Neural cell (in vitro differentiated cells): ENCODE results near the gene ESRRB. TPM values are rescaled to one million over a fixed set of nuclear protein-coding genes. Genes with fewer than 3 reads are reported as not detected.

Experiments used
- H2AFZ ChIP-seq: fragments of 200-600, 300-800 bp; sonication (generic), shearing (Covaris generic); 2 replicates; pipeline ENCODE4 v1.6.0; 2014; ENCODE audit warnings: low read depth, mild to moderate bottlenecking, antibody characterized with exemption, low read length, moderate library complexity
- H3F3A ChIP-seq: fragments of 200-600 bp; shearing (Covaris generic); 2 replicates; pipeline ENCODE4 v1.6.1; 2016; ENCODE audit warnings: mild to moderate bottlenecking, moderate library complexity, mixed read lengths, antibody characterized with exemption, low read length; ENCODE audit not compliant: insufficient read depth, poor library complexity, severe bottlenecking
- H3K27ac ChIP-seq: fragments of 200-600, 300-800 bp; sonication (generic), shearing (Covaris generic); 2 replicates; pipeline ENCODE4 v1.5.1; 2014; ENCODE audit warnings: mild to moderate bottlenecking, low read length, moderate library complexity
- H3K27me3 ChIP-seq: fragments of 300-800, 200-600 bp; sonication (generic), shearing (Covaris generic); 2 replicates; pipeline ENCODE4 v1.6.0; 2014; ENCODE audit warnings: mild to moderate bottlenecking, low read depth, low read length, moderate library complexity; ENCODE audit not compliant: insufficient read depth
- H3K36me3 ChIP-seq: fragments of 300-800, 200-600 bp; sonication (generic), shearing (Covaris generic); 2 replicates; pipeline ENCODE4 v1.5.1; 2014; ENCODE audit warnings: mild to moderate bottlenecking, antibody characterized with exemption, low read length, moderate library complexity; ENCODE audit not compliant: insufficient read depth
- H3K4me2 ChIP-seq: fragments of 300-800, 200-600 bp; sonication (generic), shearing (Covaris generic); 2 replicates; pipeline ENCODE4 v1.6.0; 2014; ENCODE audit warnings: mild to moderate bottlenecking, low read length
- H3K4me3 ChIP-seq: fragments of 300-800, 200-600 bp; sonication (generic), shearing (Covaris generic); 2 replicates; pipeline ENCODE4 v1.5.1; 2014; ENCODE audit warnings: mild to moderate bottlenecking, low read length, moderate library complexity
- H3K79me2 ChIP-seq: fragments of 200-600 bp; shearing (Covaris generic); replicated peaks from 2 replicates; pipeline ENCODE4 v1.6.0; 2014; ENCODE audit warnings: mild to moderate bottlenecking, low read length, moderate library complexity; ENCODE audit not compliant: insufficient read depth
- H3K9ac ChIP-seq: fragments of 300-800, 200-600 bp; sonication (generic), shearing (Covaris generic); 2 replicates; pipeline ENCODE4 v1.6.1; 2016; ENCODE audit warnings: mild to moderate bottlenecking, low read length, mixed read lengths
- H3K9me2 ChIP-seq: fragments of 200-600 bp; shearing (Covaris generic); 2 replicates; pipeline ENCODE4 v1.6.1; 2016; ENCODE audit warnings: mild to moderate bottlenecking, low read length, mixed read lengths; ENCODE audit not compliant: insufficient read depth
- H3K9me3 ChIP-seq: fragments of 200-600, 300-800 bp; sonication (generic), shearing (Covaris generic); 2 replicates; pipeline ENCODE4 v1.6.1; 2016; ENCODE audit warnings: mild to moderate bottlenecking, mixed run types, low read length, moderate library complexity, mixed read lengths
- H4K20me1 ChIP-seq: fragments of 200-600 bp; shearing (Covaris generic); 2 replicates; pipeline ENCODE4 v1.6.1; 2016; ENCODE audit warnings: mild to moderate bottlenecking, mixed run types; ENCODE audit not compliant: insufficient read depth
- CTCF ChIP-seq: fragments of 450-650 bp; IDR thresholded peaks from 2 replicates; pipeline ENCODE4 v1.5.1; 2014; ENCODE audit warnings: antibody characterized with exemption, mild to moderate bottlenecking, moderate library complexity; ENCODE audit not compliant: poor library complexity, severe bottlenecking
- EP300 ChIP-seq: fragments of 450-650 bp; conservative IDR thresholded peaks from 2 replicates; pipeline ENCODE4 v1.6.1; 2014; ENCODE audit warnings: antibody characterized with exemption, mild to moderate bottlenecking, moderate library complexity; ENCODE audit not compliant: poor library complexity, severe bottlenecking
- EZH2 ChIP-seq: fragments of 200-600, 300-800 bp; shearing (Covaris generic), sonication (generic); IDR thresholded peaks from 2 replicates; pipeline ENCODE4 v1.6.1; 2014; ENCODE audit warnings: antibody characterized with exemption, low read length, borderline replicate concordance, mild to moderate bottlenecking; ENCODE audit not compliant: insufficient read depth, poor library complexity, severe bottlenecking
- MXI1 ChIP-seq: fragments of 450-650 bp; conservative IDR thresholded peaks from 2 replicates; pipeline ENCODE4 v1.6.1; 2014; ENCODE audit warnings: antibody characterized with exemption, mild to moderate bottlenecking; ENCODE audit not compliant: poor library complexity, severe bottlenecking
- POLR2AphosphoS5 ChIP-seq: IDR thresholded peaks from 2 replicates; pipeline ENCODE4 v1.6.1; 2012
- RAD21 ChIP-seq: fragments of 450-650 bp; conservative IDR thresholded peaks from 2 replicates; pipeline ENCODE4 v1.6.1; 2014; ENCODE audit warnings: antibody characterized with exemption, mild to moderate bottlenecking, moderate library complexity
- REST ChIP-seq: IDR thresholded peaks from 2 replicates; pipeline ENCODE4 v1.6.1; 2012; ENCODE audit warnings: borderline replicate concordance
- SMC3 ChIP-seq: fragments of 450-650 bp; conservative IDR thresholded peaks from 2 replicates; pipeline ENCODE4 v1.6.1; 2014; ENCODE audit warnings: antibody characterized with exemption, mild to moderate bottlenecking, moderate library complexity; ENCODE audit not compliant: poor library complexity
- TAF1 ChIP-seq: IDR thresholded peaks from 2 replicates; pipeline ENCODE4 v1.6.1; 2012; ENCODE audit warnings: low read depth
- polyA plus RNA-seq: library from polyadenylated mRNA; depleted of rRNA; stranded (reverse); fragments of >200 nt; gene quantifications from 2 replicates; pipeline ENCODE4 v1.2.3, GENCODE V29; 2014

The ESRRB gene
- polyA plus RNA-seq, 1 donor from 2014 or later: 0.59 TPM

- H3K27ac ChIP-seq: no peak overlapping the region
- no peak overlapping the region for H2AFZ ChIP-seq
- no peaks in the 10 kb centered on the region for H3F3A ChIP-seq
- H3K9ac ChIP-seq: no peak overlapping the region
- no peak overlapping the region for H3K4me2 ChIP-seq
- no peaks in the 10 kb centered on the region for H3K79me2 ChIP-seq
- no peaks in the 10 kb centered on the region for H3K36me3 ChIP-seq
- H3K9me3 ChIP-seq: no peaks in the 10 kb centered on the region
- no peaks in the 10 kb centered on the region for H3K9me2 ChIP-seq
- H3K4me3 ChIP-seq: no peak overlapping the region
- TF ChIP-seq RAD21: no peak
- TF ChIP-seq MXI1: no peak
- TF ChIP-seq SMC3: no peak
- TF ChIP-seq CTCF: no peak
- TF ChIP-seq EP300: no peak
- TF ChIP-seq TAF1: no peak
- no peak for TF ChIP-seq EZH2
- TF ChIP-seq POLR2AphosphoS5: no peak
- no peak for TF ChIP-seq REST
- H4K20me1 ChIP-seq: no peaks in the 10 kb centered on the region
- H3K27me3 ChIP-seq: peaks cover 4% of the 10 kb centered on the region
These were observed 46.0 kb upstream of the ESRRB start for GRCh38 chr14:76329951-76330350.

- Histone ChIP-seq H4K20me1 (no peaks in the 10 kb centered on the region), H3F3A (no peaks in the 10 kb centered on the region), H2AFZ (no peak overlapping the region), H3K4me3 (no peak overlapping the region), H3K9me3 (no peaks in the 10 kb centered on the region), H3K4me2 (no peak overlapping the region), H3K27ac (no peak overlapping the region), H3K9me2 (no peaks in the 10 kb centered on the region), H3K79me2 (no peaks in the 10 kb centered on the region), H3K27me3 (peaks cover 4% of the 10 kb centered on the region), H3K9ac (no peak overlapping the region), H3K36me3 (no peaks in the 10 kb centered on the region)
- TF ChIP-seq MXI1 (no peak), EP300 (no peak)
These were observed 45.3 kb upstream of the ESRRB start for GRCh38 chr14:76330411-76331327.
